C4-2B (cell line): ENCODE measurements around the gene CACNA1S.

Experiments used
- ZFX ChIP-seq: fragments of 450-650 bp; IDR thresholded peaks from 2 replicates; pipeline ENCODE4 v1.6.1; 2017
- TF ChIP-seq, protein P1 (sequence below): fragments of 450-650 bp; conservative IDR thresholded peaks from 2 replicates; pipeline ENCODE4 v1.5.1; 2017; ENCODE audit warnings: mild to moderate bottlenecking

- TF ChIP-seq, protein P1, sequence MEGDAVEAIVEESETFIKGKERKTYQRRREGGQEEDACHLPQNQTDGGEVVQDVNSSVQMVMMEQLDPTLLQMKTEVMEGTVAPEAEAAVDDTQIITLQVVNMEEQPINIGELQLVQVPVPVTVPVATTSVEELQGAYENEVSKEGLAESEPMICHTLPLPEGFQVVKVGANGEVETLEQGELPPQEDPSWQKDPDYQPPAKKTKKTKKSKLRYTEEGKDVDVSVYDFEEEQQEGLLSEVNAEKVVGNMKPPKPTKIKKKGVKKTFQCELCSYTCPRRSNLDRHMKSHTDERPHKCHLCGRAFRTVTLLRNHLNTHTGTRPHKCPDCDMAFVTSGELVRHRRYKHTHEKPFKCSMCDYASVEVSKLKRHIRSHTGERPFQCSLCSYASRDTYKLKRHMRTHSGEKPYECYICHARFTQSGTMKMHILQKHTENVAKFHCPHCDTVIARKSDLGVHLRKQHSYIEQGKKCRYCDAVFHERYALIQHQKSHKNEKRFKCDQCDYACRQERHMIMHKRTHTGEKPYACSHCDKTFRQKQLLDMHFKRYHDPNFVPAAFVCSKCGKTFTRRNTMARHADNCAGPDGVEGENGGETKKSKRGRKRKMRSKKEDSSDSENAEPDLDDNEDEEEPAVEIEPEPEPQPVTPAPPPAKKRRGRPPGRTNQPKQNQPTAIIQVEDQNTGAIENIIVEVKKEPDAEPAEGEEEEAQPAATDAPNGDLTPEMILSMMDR = no peak
- TF ChIP-seq ZFX = no peak
These were observed 51.6 kb downstream of the CACNA1S start for GRCh38 chr1:201060586-201060985.
